ENCODE results near the gene FNTB.

Gene FNTB

GRCh38 chr14:64958201-64958600, 28.5 kb upstream of the FNTB start:
- TF ChIP-seq EZH2phosphoT487 (IDR thresholded peaks at IDR 0.05; ENCODE audit: low read depth) (no peak), CTCF (IDR thresholded peaks at IDR 0.05; ENCODE audit: low read depth, low read length) (no peak)
- no peaks in the 10 kb centered on the region for H4K20me1 ChIP-seq (ENCODE audit: insufficient read depth, low read length)
- H3K4me3 ChIP-seq (ENCODE audit: low read length) = no peak overlapping the region
- no peak overlapping the region for H3K4me2 ChIP-seq (ENCODE audit: low read length)
- H3K9me3 ChIP-seq (ENCODE audit: insufficient read depth, low read length) = no peaks in the 10 kb centered on the region
- no peaks in the 10 kb centered on the region for H3K27me3 ChIP-seq (ENCODE audit: low read depth, low read length)
- no peaks in the 10 kb centered on the region for H3K36me3 ChIP-seq (replicated peaks; ENCODE audit: low read depth, low read length)
- H3K79me2 ChIP-seq (ENCODE audit: low read length) = no peaks in the 10 kb centered on the region
- no peak overlapping the region for H2AFZ ChIP-seq (ENCODE audit: low read depth, low read length)
- peaks cover 11% of the 10 kb centered on the region for H3K4me1 ChIP-seq (ENCODE audit: low read length)
- no peak overlapping the region for H3K27ac ChIP-seq (ENCODE audit: low read length)
- no peak overlapping the region for H3K9ac ChIP-seq (ENCODE audit: low read length)

GRCh38 chr14:64958743-64959142, 28.0 kb upstream of the FNTB start:
- Histone ChIP-seq H3K9me3 (ENCODE audit: insufficient read depth, low read length) (no peaks in the 10 kb centered on the region), H3K27ac (ENCODE audit: low read length) (no peak overlapping the region), H3K9ac (ENCODE audit: low read length) (no peak overlapping the region), H3K27me3 (ENCODE audit: low read depth, low read length) (no peaks in the 10 kb centered on the region), H3K79me2 (ENCODE audit: low read length) (no peaks in the 10 kb centered on the region), H2AFZ (ENCODE audit: low read depth, low read length) (no peak overlapping the region), H3K4me1 (ENCODE audit: low read length) (peaks cover 17% of the 10 kb centered on the region), H3K36me3 (replicated peaks; ENCODE audit: low read depth, low read length) (no peaks in the 10 kb centered on the region), H3K4me3 (ENCODE audit: low read length) (no peak overlapping the region), H3K4me2 (ENCODE audit: low read length) (no peak overlapping the region), H4K20me1 (ENCODE audit: insufficient read depth, low read length) (no peaks in the 10 kb centered on the region)
- TF ChIP-seq EZH2phosphoT487 (IDR thresholded peaks at IDR 0.05; ENCODE audit: low read depth) (no peak), CTCF (IDR thresholded peaks at IDR 0.05; ENCODE audit: low read depth, low read length) (no peak)

GRCh38 chr14:64960762-64961276, 25.9 kb upstream of the FNTB start:
- H3K4me2 ChIP-seq (ENCODE audit: low read length) = no peak overlapping the region

GRCh38 chr14:64963611-64964010, 23.1 kb upstream of the FNTB start:
- peak; percentile 34 for TF ChIP-seq CTCF (IDR thresholded peaks at IDR 0.05; ENCODE audit: low read depth, low read length)
- TF ChIP-seq EZH2phosphoT487 (IDR thresholded peaks at IDR 0.05; ENCODE audit: low read depth) = no peak
- peak overlapping the region; percentile 7; the same call in 1 of the 2 replicates for H3K27ac ChIP-seq (ENCODE audit: low read length)
- peak overlapping the region; percentile 61 for H3K4me2 ChIP-seq (ENCODE audit: low read length)
- peak overlapping the region; percentile 28; the same call in 1 of the 2 replicates for H3K4me3 ChIP-seq (ENCODE audit: low read length)
- no peaks in the 10 kb centered on the region for H3K36me3 ChIP-seq (replicated peaks; ENCODE audit: low read depth, low read length)
- no peaks in the 10 kb centered on the region for H3K9me3 ChIP-seq (ENCODE audit: insufficient read depth, low read length)
- peak overlapping the region; percentile 5; the same call in 1 of the 2 replicates for H3K9ac ChIP-seq (ENCODE audit: low read length)
- no peaks in the 10 kb centered on the region for H4K20me1 ChIP-seq (ENCODE audit: insufficient read depth, low read length)
- no peaks in the 10 kb centered on the region for H3K27me3 ChIP-seq (ENCODE audit: low read depth, low read length)
- H3K4me1 ChIP-seq (ENCODE audit: low read length) = peaks cover 34% of the 10 kb centered on the region
- H3K79me2 ChIP-seq (ENCODE audit: low read length) = no peaks in the 10 kb centered on the region
- H2AFZ ChIP-seq (ENCODE audit: low read depth, low read length) = no peak overlapping the region

More at GRCh38 chr14:64960762-64961276, 25.9 kb upstream of the FNTB start:
- no peaks in the 10 kb centered on the region for H3K36me3 ChIP-seq (replicated peaks; ENCODE audit: low read depth, low read length)
- no peaks in the 10 kb centered on the region for H3K27me3 ChIP-seq (ENCODE audit: low read depth, low read length)
- H3K9ac ChIP-seq (ENCODE audit: low read length) = no peak overlapping the region
- H3K4me1 ChIP-seq (ENCODE audit: low read length) = peaks cover 32% of the 10 kb centered on the region
- H3K27ac ChIP-seq (ENCODE audit: low read length) = no peak overlapping the region
- H3K79me2 ChIP-seq (ENCODE audit: low read length) = no peaks in the 10 kb centered on the region
- no peak overlapping the region for H2AFZ ChIP-seq (ENCODE audit: low read depth, low read length)
- no peaks in the 10 kb centered on the region for H4K20me1 ChIP-seq (ENCODE audit: insufficient read depth, low read length)
- no peaks in the 10 kb centered on the region for H3K9me3 ChIP-seq (ENCODE audit: insufficient read depth, low read length)
- no peak overlapping the region for H3K4me3 ChIP-seq (ENCODE audit: low read length)
- TF ChIP-seq EZH2phosphoT487 (IDR thresholded peaks at IDR 0.05; ENCODE audit: low read depth) = no peak
- peak; percentile 28 for TF ChIP-seq CTCF (IDR thresholded peaks at IDR 0.05; ENCODE audit: low read depth, low read length)
